H9 (cell line): ENCODE measurements around the gene CHN2. TPM values are rescaled to one million over a fixed set of nuclear protein-coding genes. Genes with fewer than 3 reads are reported as not detected.

ENCODE experiments used
- DNase-seq: peaks from one replicate; pipeline ENCODE4 v3.0.0-alpha.2; 2017
- H2AFZ ChIP-seq: one replicate; pipeline ENCODE4 v1.6.1; 2013; ENCODE audit warnings: mild to moderate bottlenecking, low read length, control low read depth, moderate library complexity
- H2AK5ac ChIP-seq: 2 replicates; pipeline ENCODE4 v1.6.1; 2013; ENCODE audit warnings: low read length, control low read depth, mixed read lengths; ENCODE audit not compliant: insufficient read length
- H2BK120ac ChIP-seq: one replicate; pipeline ENCODE4 v1.6.1; 2013; ENCODE audit warnings: low read depth, mild to moderate bottlenecking, low read length, control low read depth, inconsistent platforms; ENCODE audit not compliant: poor library complexity, severe bottlenecking
- H2BK12ac ChIP-seq: 2 replicates; pipeline ENCODE4 v1.6.1; 2013; ENCODE audit warnings: low read length, control low read depth, mixed read lengths, low read depth; ENCODE audit not compliant: insufficient read length
- H2BK15ac ChIP-seq: 2 replicates; pipeline ENCODE4 v1.6.1; 2013; ENCODE audit warnings: low read depth, low read length, control low read depth
- H2BK20ac ChIP-seq: one replicate; pipeline ENCODE4 v1.6.1; 2013; ENCODE audit warnings: low read depth, mild to moderate bottlenecking, low read length, control low read depth, inconsistent platforms; ENCODE audit not compliant: poor library complexity, severe bottlenecking
- H2BK5ac ChIP-seq: 2 replicates; pipeline ENCODE4 v1.6.1; 2013; ENCODE audit warnings: low read length, control low read depth, mixed read lengths; ENCODE audit not compliant: insufficient read length
- H3K14ac ChIP-seq: 2 replicates; pipeline ENCODE4 v1.6.1; 2013; ENCODE audit warnings: low read length, control low read depth; ENCODE audit not compliant: insufficient read depth
- H3K18ac ChIP-seq: 2 replicates; pipeline ENCODE4 v1.6.1; 2013; ENCODE audit warnings: low read depth, mild to moderate bottlenecking, mixed read lengths, low read length, control low read depth; ENCODE audit not compliant: insufficient read length
- H3K23ac ChIP-seq: 2 replicates; pipeline ENCODE4 v1.6.1; 2013; ENCODE audit warnings: low read length, control low read depth, mixed read lengths, low read depth; ENCODE audit not compliant: insufficient read length
- H3K23me2 ChIP-seq: 2 replicates; pipeline ENCODE4 v1.6.1; 2013; ENCODE audit warnings: low read depth, mild to moderate bottlenecking, mixed read lengths, low read length, control low read depth; ENCODE audit not compliant: insufficient read length, poor library complexity, severe bottlenecking
- H3K27ac ChIP-seq: 2 replicates; pipeline ENCODE4 v1.5.1; 2013; ENCODE audit warnings: low read length, control low read depth, mixed read lengths, low read depth; ENCODE audit not compliant: insufficient read length
- H3K27me3 ChIP-seq: 2 replicates; pipeline ENCODE4 v1.6.1; 2013; ENCODE audit warnings: low read length, control low read depth, inconsistent platforms; ENCODE audit not compliant: insufficient read depth
- H3K4ac ChIP-seq: 2 replicates; pipeline ENCODE4 v1.6.1; 2013; ENCODE audit warnings: low read depth, mild to moderate bottlenecking, control low read depth, inconsistent platforms, low read length, moderate library complexity
- H3K4me1 ChIP-seq: 2 replicates; pipeline ENCODE4 v1.6.1; 2013; ENCODE audit warnings: low read length, control low read depth, inconsistent platforms; ENCODE audit not compliant: insufficient read depth
- H3K4me2 ChIP-seq: 2 replicates; pipeline ENCODE4 v1.6.1; 2013; ENCODE audit warnings: low read length, control low read depth, mixed read lengths; ENCODE audit not compliant: insufficient read length, insufficient read depth
- H3K56ac ChIP-seq: 2 replicates; pipeline ENCODE4 v1.6.1; 2013; ENCODE audit warnings: low read depth, mild to moderate bottlenecking, mixed read lengths, low read length, control low read depth; ENCODE audit not compliant: insufficient read length
- H3K79me1 ChIP-seq: 2 replicates; pipeline ENCODE4 v1.6.1; 2013; ENCODE audit warnings: low read depth, mild to moderate bottlenecking, moderate library complexity, low read length, control low read depth, inconsistent platforms; ENCODE audit not compliant: insufficient read depth, poor library complexity, severe bottlenecking
- H3K79me2 ChIP-seq: 2 replicates; pipeline ENCODE4 v1.6.1; 2013; ENCODE audit warnings: low read length, control low read depth, inconsistent platforms; ENCODE audit not compliant: insufficient read depth
- H3K9ac ChIP-seq: 2 replicates; pipeline ENCODE4 v1.6.1; 2013; ENCODE audit warnings: low read length, control low read depth, mixed read lengths; ENCODE audit not compliant: insufficient read length; ENCODE audit errors: extremely low read depth
- H3K9me3 ChIP-seq: one replicate; pipeline ENCODE4 v1.6.1; 2013; ENCODE audit warnings: low read depth, low read length, inconsistent platforms; ENCODE audit not compliant: control insufficient read depth
- H3T11ph ChIP-seq: one replicate; pipeline ENCODE4 v1.6.1; 2013; ENCODE audit warnings: mild to moderate bottlenecking, low read length, control low read depth, inconsistent platforms
- H4K20me1 ChIP-seq: one replicate; pipeline ENCODE4 v1.6.1; 2013; ENCODE audit not compliant: control insufficient read depth, insufficient read length, insufficient read depth
- H4K5ac ChIP-seq: 2 replicates; pipeline ENCODE4 v1.6.1; 2013; ENCODE audit warnings: low read depth, mild to moderate bottlenecking, mixed read lengths, low read length, control low read depth; ENCODE audit not compliant: insufficient read length
- H4K8ac ChIP-seq: replicated peaks from 2 replicates; pipeline ENCODE4 v1.6.1; 2013; ENCODE audit warnings: low read length, control low read depth, mixed read lengths, low read depth; ENCODE audit not compliant: insufficient read length
- H4K91ac ChIP-seq: 2 replicates; pipeline ENCODE4 v1.6.1; 2013; ENCODE audit warnings: low read depth, mild to moderate bottlenecking, moderate library complexity, mixed read lengths, low read length, control low read depth; ENCODE audit not compliant: insufficient read length
- H3K27ac Mint-ChIP-seq, 3 experiments: 2 replicates in 2 of 3; 3 replicates in 1 of 3; pipeline ENCODE4 v1.8.0; 2020 to 2021; ENCODE audit warnings: mixed read lengths in 3 of 3, mild to moderate bottlenecking in 1 of 3, moderate library complexity in 1 of 3
- H3K27me3 Mint-ChIP-seq: 2 replicates; pipeline ENCODE4 v1.8.0; 2021; ENCODE audit warnings: low read depth, mild to moderate bottlenecking, moderate library complexity, mixed read lengths
- H3K36me3 Mint-ChIP-seq, 3 experiments: 2 replicates in 2 of 3; 3 replicates in 1 of 3; pipeline ENCODE4 v1.8.0; 2020 to 2021; ENCODE audit warnings: low read depth in 3 of 3, mixed read lengths in 3 of 3; ENCODE audit not compliant: insufficient read depth in 1 of 3
- H3K4me1 Mint-ChIP-seq, 2 experiments: 2 replicates each; pipeline ENCODE4 v1.8.0; 2020; ENCODE audit warnings: mixed read lengths in 2 of 2
- H3K4me3 Mint-ChIP-seq, 2 experiments: 2 replicates in 1 of 2; 3 replicates in 1 of 2; pipeline ENCODE4 v1.8.0; 2020 to 2021; ENCODE audit warnings: mild to moderate bottlenecking in 2 of 2, mixed read lengths in 2 of 2, moderate library complexity in 1 of 2
- H3K9me3 Mint-ChIP-seq, 2 experiments: 2 replicates in 1 of 2; 3 replicates in 1 of 2; pipeline ENCODE4 v1.8.0; 2020; ENCODE audit warnings: mild to moderate bottlenecking in 2 of 2, mixed read lengths in 2 of 2, moderate library complexity in 1 of 2
- WGBS: extraction: QIAGEN DNeasy Blood & Tissue Kit; methylation state at CpG from one replicate; pipeline ENCODE4 v1.1.7; 2013; ENCODE audit warnings: missing lambda C conversion rate, low lambda C conversion rate, mixed read lengths; ENCODE audit not compliant: insufficient read length; ENCODE audit errors: extremely low coverage; 5-methylcytosine and 5-hydroxymethylcytosine counted together
- total RNA-seq: library from RNA; stranded (reverse); gene quantifications from 2 replicates; pipeline ENCODE4 v1.2.1, GENCODE V29; 2021
- TF ChIP-seq, protein P1 (sequence below): fragments of 200-600 bp; sonication (generic); conservative IDR thresholded peaks from 3 replicates; pipeline ENCODE4 v1.8.0; 2021; ENCODE audit warnings: antibody characterized with exemption, mild to moderate bottlenecking

The CHN2 gene
- total RNA-seq, 1 experiment from 2014 or later: 3.3 TPM

DNA sequence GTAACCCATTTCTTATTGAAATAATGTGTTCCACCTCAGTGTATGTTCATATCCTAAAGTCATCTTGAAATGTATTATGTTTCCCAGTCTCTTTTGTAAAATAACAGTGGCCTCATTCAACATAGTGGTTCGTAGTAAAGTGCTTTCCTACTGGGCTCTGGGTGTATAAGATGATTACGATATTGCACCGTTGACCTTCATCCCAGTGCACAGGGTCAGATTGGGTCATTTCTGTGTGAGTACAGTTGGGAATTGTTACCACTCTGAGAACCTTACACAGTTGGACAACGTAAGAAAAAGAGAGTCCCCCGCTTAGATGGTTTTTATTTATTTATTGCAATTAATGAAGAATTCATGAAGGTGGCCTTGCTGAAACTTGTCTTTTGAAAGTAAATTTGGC is 135.6 kb downstream of the CHN2 start:
- no peak overlapping the region for H3T11ph ChIP-seq
- no peak overlapping the region for H4K91ac ChIP-seq
- H3K18ac ChIP-seq: no peak overlapping the region
- no peak overlapping the region for H2BK20ac ChIP-seq
- H3K79me2 ChIP-seq: no peaks in the 10 kb centered on the region
- H3K79me1 ChIP-seq: no peaks in the 10 kb centered on the region
- Mint-ChIP-seq H3K27me3 (no peaks in the 10 kb centered on the region), H3K36me3 (no peaks in the 10 kb centered on the region; a peak in 1 of 7 replicates), H3K9me3 (no peaks in the 10 kb centered on the region; a peak in 1 of 5 replicates), H3K4me3 (no peak overlapping the region), H3K4me1 (peaks cover 9 to 10% of the 10 kb centered on the region in 2 experiments), H3K27ac (no peak overlapping the region; a peak in 1 of 7 replicates)
- H3K4ac ChIP-seq: no peak overlapping the region
- H3K27me3 ChIP-seq: no peaks in the 10 kb centered on the region
- no peak overlapping the region for H2AK5ac ChIP-seq
- H3K9me3 ChIP-seq: no peaks in the 10 kb centered on the region
- H3K14ac ChIP-seq: no peak overlapping the region
- TF ChIP-seq, protein P1, sequence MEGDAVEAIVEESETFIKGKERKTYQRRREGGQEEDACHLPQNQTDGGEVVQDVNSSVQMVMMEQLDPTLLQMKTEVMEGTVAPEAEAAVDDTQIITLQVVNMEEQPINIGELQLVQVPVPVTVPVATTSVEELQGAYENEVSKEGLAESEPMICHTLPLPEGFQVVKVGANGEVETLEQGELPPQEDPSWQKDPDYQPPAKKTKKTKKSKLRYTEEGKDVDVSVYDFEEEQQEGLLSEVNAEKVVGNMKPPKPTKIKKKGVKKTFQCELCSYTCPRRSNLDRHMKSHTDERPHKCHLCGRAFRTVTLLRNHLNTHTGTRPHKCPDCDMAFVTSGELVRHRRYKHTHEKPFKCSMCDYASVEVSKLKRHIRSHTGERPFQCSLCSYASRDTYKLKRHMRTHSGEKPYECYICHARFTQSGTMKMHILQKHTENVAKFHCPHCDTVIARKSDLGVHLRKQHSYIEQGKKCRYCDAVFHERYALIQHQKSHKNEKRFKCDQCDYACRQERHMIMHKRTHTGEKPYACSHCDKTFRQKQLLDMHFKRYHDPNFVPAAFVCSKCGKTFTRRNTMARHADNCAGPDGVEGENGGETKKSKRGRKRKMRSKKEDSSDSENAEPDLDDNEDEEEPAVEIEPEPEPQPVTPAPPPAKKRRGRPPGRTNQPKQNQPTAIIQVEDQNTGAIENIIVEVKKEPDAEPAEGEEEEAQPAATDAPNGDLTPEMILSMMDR: no peak
- H3K23ac ChIP-seq: no peak overlapping the region
- H3K9ac ChIP-seq: no peak overlapping the region
- DNase-seq: no peak
- peaks cover 4% of the 10 kb centered on the region; the same call in 1 of the 2 replicates for H3K4me1 ChIP-seq
- no peak overlapping the region for H3K56ac ChIP-seq
- no peak overlapping the region for H4K5ac ChIP-seq
- no peak overlapping the region for H4K8ac ChIP-seq
- H3K27ac ChIP-seq: no peak overlapping the region
- no peak overlapping the region for H2BK15ac ChIP-seq
- WGBS: no CpG with 5 or more reads among the region's 5 CpGs
- H3K23me2 ChIP-seq: no peaks in the 10 kb centered on the region
- H3K4me2 ChIP-seq: no peak overlapping the region
- no peaks in the 10 kb centered on the region for H4K20me1 ChIP-seq
- H2BK12ac ChIP-seq: no peak overlapping the region
- H2BK120ac ChIP-seq: no peak overlapping the region
- H2BK5ac ChIP-seq: no peak overlapping the region
- H2AFZ ChIP-seq: no peak overlapping the region
